ENCODE measurements around the gene EID2. TPM values are rescaled to one million over a fixed set of nuclear protein-coding genes. Genes with fewer than 3 reads are reported as not detected.

EID2 gene
- total and polyA plus RNA-seq, 8 donors, result 12.7 to 18.3 (median 15.9) TPM

- intact Hi-C loops (cut with DNase I), result no loop called here
Observed at GRCh38 chr19:39520541-39521484, 19.1 kb downstream of the EID2 start.

GRCh38 chr19:39518975-39519374 is 21.0 kb downstream of the EID2 start:
- no peaks in the 10 kb centered on the region for H3K9me3 ChIP-seq
- H3K36me3 ChIP-seq, result no peaks in the 10 kb centered on the region
- TF ChIP-seq CTCF (IDR thresholded peaks at IDR 0.05), result no peak
- H3K27ac ChIP-seq, result no peak overlapping the region
- peaks cover 33 to 54% of the 10 kb centered on the region in 2 donors for H3K27me3 ChIP-seq
- DNase-seq (no peak), ATAC-seq (no peak)
- intact Hi-C loops (cut with DNase I), result no loop called here
- no peak overlapping the region for H3K4me3 ChIP-seq
- H3K4me1 ChIP-seq, result peaks cover 5 to 16% of the 10 kb centered on the region in 2 donors

More at GRCh38 chr19:39520541-39521484, 19.1 kb downstream of the EID2 start:
- H3K4me3 ChIP-seq, result no peak overlapping the region
- peaks cover 0 to 4% of the 10 kb centered on the region in 2 donors for H3K4me1 ChIP-seq
- peaks cover 14 to 36% of the 10 kb centered on the region in 2 donors for H3K27me3 ChIP-seq
- no peak overlapping the region for H3K27ac ChIP-seq
- ATAC-seq, result no peak
- no peak for TF ChIP-seq CTCF (IDR thresholded peaks at IDR 0.05)
- H3K9me3 ChIP-seq, result no peaks in the 10 kb centered on the region
- no peaks in the 10 kb centered on the region for H3K36me3 ChIP-seq
- no peak for DNase-seq

GRCh38 chr19:39518458-39518857 is 21.5 kb downstream of the EID2 start:
- Histone ChIP-seq H3K36me3 (no peaks in the 10 kb centered on the region), H3K4me3 (no peak overlapping the region), H3K4me1 (peaks cover 5 to 16% of the 10 kb centered on the region in 2 donors), H3K27me3 (peaks cover 38 to 59% of the 10 kb centered on the region in 2 donors), H3K27ac (no peak overlapping the region), H3K9me3 (no peaks in the 10 kb centered on the region)
- intact Hi-C loops (cut with DNase I), result no loop called here
- no peak for TF ChIP-seq CTCF (IDR thresholded peaks at IDR 0.05)
- DNase-seq (no peak), ATAC-seq (no peak)

GRCh38 chr19:39517432-39517831 is 22.5 kb downstream of the EID2 start:
- no peak for TF ChIP-seq CTCF (IDR thresholded peaks at IDR 0.05)
- no peaks in the 10 kb centered on the region for H3K9me3 ChIP-seq
- H3K4me3 ChIP-seq, result no peak overlapping the region
- no peaks in the 10 kb centered on the region for H3K36me3 ChIP-seq
- peaks cover 5 to 16% of the 10 kb centered on the region in 2 donors for H3K4me1 ChIP-seq
- no peak overlapping the region for H3K27ac ChIP-seq
- ATAC-seq (no peak), DNase-seq (no peak)
- intact Hi-C loops (cut with DNase I), result no loop called here
- peaks cover 45 to 70% of the 10 kb centered on the region in 2 donors for H3K27me3 ChIP-seq

GRCh38 chr19:39516270-39516669 is 23.7 kb downstream of the EID2 start:
- DNase-seq (no peak), ATAC-seq (no peak)
- Histone ChIP-seq H3K27ac (no peak overlapping the region), H3K36me3 (no peaks in the 10 kb centered on the region), H3K4me1 (peaks cover 5 to 16% of the 10 kb centered on the region in 2 donors), H3K9me3 (no peaks in the 10 kb centered on the region), H3K27me3 (peaks cover 45 to 80% of the 10 kb centered on the region in 2 donors), H3K4me3 (no peak overlapping the region)
- TF ChIP-seq CTCF (IDR thresholded peaks at IDR 0.05), result no peak
- intact Hi-C loops (cut with DNase I), result no loop called here
